ENCODE measurements around the gene NUBP1. TPM values are rescaled to one million over a fixed set of nuclear protein-coding genes. Genes with fewer than 3 reads are reported as not detected.

The NUBP1 gene
- total and polyA plus RNA-seq, 9 of the 15 experiments (the other 6 are each of a cell fraction or from before 2014, with no cell fraction given), result 17.2 to 55.1 (median 35.6) TPM

DNA sequence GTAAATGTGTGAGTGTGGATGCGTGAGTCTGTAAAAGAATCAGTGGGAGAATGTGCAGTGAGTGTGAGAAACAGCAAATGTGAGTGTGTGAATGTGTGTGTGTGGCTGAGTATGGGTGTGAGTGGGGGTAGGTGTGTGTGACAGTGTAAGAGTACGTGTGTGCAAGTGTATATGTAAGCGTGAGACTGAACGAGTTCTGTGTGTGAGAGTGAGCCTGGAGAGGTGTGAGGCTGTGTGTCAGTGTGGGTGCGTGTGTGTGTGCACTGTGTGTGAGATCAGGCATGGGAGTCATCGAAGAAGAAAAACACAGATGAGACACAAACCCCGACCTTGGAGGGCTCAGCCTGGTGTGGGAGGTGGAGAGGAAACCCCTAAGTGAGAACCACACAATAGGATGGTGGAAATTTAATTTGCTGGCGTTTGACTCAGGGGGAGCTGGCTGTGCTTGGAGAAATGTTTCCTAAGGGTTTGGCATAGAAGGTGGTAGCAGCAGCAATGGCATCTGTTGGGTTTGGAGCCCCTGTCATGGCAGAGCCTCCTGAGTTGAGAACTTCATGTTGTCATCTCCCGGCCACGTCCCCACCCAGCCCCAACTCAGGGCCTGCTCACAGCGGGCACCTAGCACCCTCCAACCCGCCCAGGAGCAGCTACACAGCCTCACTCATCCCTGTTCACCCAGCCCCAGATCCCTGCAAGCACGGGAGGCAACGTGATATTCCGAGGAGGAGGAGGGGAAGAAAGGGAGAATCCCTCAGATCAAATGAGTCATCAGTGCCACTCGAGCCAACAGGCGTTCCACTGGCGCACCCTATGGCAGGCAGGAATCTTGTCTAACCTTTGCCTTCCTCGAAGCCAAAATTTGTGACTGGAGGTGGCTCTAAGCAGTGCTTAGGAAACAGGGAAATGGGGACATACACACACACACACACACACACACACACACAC lies 14.3 kb upstream of the NUBP1 start (continued):
- TF ChIP-seq, protein P1, sequence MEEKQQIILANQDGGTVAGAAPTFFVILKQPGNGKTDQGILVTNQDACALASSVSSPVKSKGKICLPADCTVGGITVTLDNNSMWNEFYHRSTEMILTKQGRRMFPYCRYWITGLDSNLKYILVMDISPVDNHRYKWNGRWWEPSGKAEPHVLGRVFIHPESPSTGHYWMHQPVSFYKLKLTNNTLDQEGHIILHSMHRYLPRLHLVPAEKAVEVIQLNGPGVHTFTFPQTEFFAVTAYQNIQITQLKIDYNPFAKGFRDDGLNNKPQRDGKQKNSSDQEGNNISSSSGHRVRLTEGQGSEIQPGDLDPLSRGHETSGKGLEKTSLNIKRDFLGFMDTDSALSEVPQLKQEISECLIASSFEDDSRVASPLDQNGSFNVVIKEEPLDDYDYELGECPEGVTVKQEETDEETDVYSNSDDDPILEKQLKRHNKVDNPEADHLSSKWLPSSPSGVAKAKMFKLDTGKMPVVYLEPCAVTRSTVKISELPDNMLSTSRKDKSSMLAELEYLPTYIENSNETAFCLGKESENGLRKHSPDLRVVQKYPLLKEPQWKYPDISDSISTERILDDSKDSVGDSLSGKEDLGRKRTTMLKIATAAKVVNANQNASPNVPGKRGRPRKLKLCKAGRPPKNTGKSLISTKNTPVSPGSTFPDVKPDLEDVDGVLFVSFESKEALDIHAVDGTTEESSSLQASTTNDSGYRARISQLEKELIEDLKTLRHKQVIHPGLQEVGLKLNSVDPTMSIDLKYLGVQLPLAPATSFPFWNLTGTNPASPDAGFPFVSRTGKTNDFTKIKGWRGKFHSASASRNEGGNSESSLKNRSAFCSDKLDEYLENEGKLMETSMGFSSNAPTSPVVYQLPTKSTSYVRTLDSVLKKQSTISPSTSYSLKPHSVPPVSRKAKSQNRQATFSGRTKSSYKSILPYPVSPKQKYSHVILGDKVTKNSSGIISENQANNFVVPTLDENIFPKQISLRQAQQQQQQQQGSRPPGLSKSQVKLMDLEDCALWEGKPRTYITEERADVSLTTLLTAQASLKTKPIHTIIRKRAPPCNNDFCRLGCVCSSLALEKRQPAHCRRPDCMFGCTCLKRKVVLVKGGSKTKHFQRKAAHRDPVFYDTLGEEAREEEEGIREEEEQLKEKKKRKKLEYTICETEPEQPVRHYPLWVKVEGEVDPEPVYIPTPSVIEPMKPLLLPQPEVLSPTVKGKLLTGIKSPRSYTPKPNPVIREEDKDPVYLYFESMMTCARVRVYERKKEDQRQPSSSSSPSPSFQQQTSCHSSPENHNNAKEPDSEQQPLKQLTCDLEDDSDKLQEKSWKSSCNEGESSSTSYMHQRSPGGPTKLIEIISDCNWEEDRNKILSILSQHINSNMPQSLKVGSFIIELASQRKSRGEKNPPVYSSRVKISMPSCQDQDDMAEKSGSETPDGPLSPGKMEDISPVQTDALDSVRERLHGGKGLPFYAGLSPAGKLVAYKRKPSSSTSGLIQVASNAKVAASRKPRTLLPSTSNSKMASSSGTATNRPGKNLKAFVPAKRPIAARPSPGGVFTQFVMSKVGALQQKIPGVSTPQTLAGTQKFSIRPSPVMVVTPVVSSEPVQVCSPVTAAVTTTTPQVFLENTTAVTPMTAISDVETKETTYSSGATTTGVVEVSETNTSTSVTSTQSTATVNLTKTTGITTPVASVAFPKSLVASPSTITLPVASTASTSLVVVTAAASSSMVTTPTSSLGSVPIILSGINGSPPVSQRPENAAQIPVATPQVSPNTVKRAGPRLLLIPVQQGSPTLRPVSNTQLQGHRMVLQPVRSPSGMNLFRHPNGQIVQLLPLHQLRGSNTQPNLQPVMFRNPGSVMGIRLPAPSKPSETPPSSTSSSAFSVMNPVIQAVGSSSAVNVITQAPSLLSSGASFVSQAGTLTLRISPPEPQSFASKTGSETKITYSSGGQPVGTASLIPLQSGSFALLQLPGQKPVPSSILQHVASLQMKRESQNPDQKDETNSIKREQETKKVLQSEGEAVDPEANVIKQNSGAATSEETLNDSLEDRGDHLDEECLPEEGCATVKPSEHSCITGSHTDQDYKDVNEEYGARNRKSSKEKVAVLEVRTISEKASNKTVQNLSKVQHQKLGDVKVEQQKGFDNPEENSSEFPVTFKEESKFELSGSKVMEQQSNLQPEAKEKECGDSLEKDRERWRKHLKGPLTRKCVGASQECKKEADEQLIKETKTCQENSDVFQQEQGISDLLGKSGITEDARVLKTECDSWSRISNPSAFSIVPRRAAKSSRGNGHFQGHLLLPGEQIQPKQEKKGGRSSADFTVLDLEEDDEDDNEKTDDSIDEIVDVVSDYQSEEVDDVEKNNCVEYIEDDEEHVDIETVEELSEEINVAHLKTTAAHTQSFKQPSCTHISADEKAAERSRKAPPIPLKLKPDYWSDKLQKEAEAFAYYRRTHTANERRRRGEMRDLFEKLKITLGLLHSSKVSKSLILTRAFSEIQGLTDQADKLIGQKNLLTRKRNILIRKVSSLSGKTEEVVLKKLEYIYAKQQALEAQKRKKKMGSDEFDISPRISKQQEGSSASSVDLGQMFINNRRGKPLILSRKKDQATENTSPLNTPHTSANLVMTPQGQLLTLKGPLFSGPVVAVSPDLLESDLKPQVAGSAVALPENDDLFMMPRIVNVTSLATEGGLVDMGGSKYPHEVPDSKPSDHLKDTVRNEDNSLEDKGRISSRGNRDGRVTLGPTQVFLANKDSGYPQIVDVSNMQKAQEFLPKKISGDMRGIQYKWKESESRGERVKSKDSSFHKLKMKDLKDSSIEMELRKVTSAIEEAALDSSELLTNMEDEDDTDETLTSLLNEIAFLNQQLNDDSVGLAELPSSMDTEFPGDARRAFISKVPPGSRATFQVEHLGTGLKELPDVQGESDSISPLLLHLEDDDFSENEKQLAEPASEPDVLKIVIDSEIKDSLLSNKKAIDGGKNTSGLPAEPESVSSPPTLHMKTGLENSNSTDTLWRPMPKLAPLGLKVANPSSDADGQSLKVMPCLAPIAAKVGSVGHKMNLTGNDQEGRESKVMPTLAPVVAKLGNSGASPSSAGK (IDR thresholded peaks at IDR 0.05), result no peak
- 0 out of 2 replicates have a peak, but pooled peaks have one; percentile 19 for TF ChIP-seq FOSL1 (tag; conservative IDR thresholded peaks at IDR 0.05)
- TF ChIP-seq JUND (IDR thresholded peaks at IDR 0.05; ENCODE audit: borderline replicate concordance, low read depth, low read length), result peak; percentile 59; the same call in 1 of the 2 replicates
- peak; percentile 56; the same call in 1 of the 3 replicates for TF ChIP-seq JUND (tag; IDR thresholded peaks at IDR 0.05; ENCODE audit: borderline replicate concordance, low read depth, low read length)
- TF ChIP-seq ATF3 (IDR thresholded peaks at IDR 0.05), result peak; percentile 62
- TF ChIP-seq ATF3 (CRISPR knock-in tag; conservative IDR thresholded peaks at IDR 0.05), result no peak

Data from K562 (cell line).